Activated CD4-positive, alpha-beta T cell treated with anti-CD3 and anti-CD28 coated beads for 36 hours (primary cell): ENCODE data around the gene COL5A1. TPM values are rescaled to one million over a fixed set of nuclear protein-coding genes. Genes with fewer than 3 reads are reported as not detected.

Experiments used
- ATAC-seq: fragments of 200-7000 bp; cut with Tn5 transposase; one replicate; pipeline ENCODE4 v1.10.0; 2021; ENCODE audit warnings: mild to moderate bottlenecking, moderate library complexity
- CTCF ChIA-PET: fragments of 350-600 bp; sonication (Branson Sonifier 250); formaldehyde crosslinking; loops from one replicate; lab custom pipeline; 2021; ENCODE audit warnings: antibody characterized with exemption; lab: Charles Lee
- POLR2A ChIA-PET: fragments of 350-600 bp; sonication (Branson Sonifier 250); formaldehyde crosslinking; loops from one replicate; lab custom pipeline; 2021; ENCODE audit warnings: antibody characterized with exemption, inconsistent platforms; lab: Charles Lee
- DNase-seq: peaks from one replicate; pipeline ENCODE4 v3.0.0-alpha.2; 2020
- H3K27ac Mint-ChIP-seq: one replicate; pipeline ENCODE4 v1.8.0; 2021; ENCODE audit warnings: mixed read lengths
- H3K27me3 Mint-ChIP-seq: one replicate; pipeline ENCODE4 v1.8.0; 2021; ENCODE audit warnings: mixed read lengths
- H3K36me3 Mint-ChIP-seq: one replicate; pipeline ENCODE4 v1.8.0; 2021; ENCODE audit warnings: low read depth, mixed read lengths
- H3K4me1 Mint-ChIP-seq: one replicate; pipeline ENCODE4 v1.8.0; 2021; ENCODE audit warnings: mixed read lengths
- H3K4me3 Mint-ChIP-seq: one replicate; pipeline ENCODE4 v1.8.0; 2021; ENCODE audit warnings: mild to moderate bottlenecking, moderate library complexity, mixed read lengths
- H3K9me3 Mint-ChIP-seq: one replicate; pipeline ENCODE4 v1.8.0; 2021; ENCODE audit warnings: low read depth, mixed read lengths
- intact Hi-C, 2 experiments: fragments of 100-400 bp; cut with DNase I in 1 of 2; cut with micrococcal nuclease in 1 of 2; formaldehyde crosslinking; loops; one replicate each; pipeline versions ENCODE4 v1.14.2 to v1.15.1; 2022 to 2024; cut with DNase I, micrococcal nuclease
- total RNA-seq, 2 experiments: library from RNA; stranded (reverse); gene quantifications; one replicate each; pipeline ENCODE4 v1.2.3, GENCODE V29; 2021

The COL5A1 gene
- total RNA-seq, 2 experiments from 2014 or later, result 0.07 to 0.16 TPM

DNA sequence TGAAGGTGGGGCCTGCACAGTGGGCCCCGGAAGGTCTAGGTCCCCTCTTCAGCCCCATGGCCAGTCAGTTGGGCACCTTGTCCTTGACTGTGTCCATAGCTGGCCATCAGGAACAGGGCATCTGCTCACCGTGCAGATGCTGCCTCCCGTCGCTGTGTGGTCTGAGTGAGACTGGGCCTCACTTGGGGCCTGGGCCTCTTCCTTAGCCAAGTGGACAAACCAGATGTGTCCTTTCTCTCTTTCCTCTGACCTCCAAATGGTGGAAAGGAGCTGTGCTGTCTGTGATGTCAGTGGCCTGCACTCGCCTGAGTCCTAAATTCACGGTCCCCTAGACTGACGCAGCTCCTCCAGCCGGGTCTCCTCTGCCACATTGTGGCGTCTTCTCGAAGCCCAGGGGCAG lies 114.5 kb downstream of the COL5A1 start:
- POLR2A ChIA-PET, result no interaction called here
- Mint-ChIP-seq H3K27me3 (no peaks in the 10 kb centered on the region), H3K36me3 (no peaks in the 10 kb centered on the region), H3K4me3 (no peak overlapping the region), H3K27ac (no peak overlapping the region), H3K9me3 (peaks cover 7% of the 10 kb centered on the region), H3K4me1 (no peaks in the 10 kb centered on the region)
- DNase-seq (no peak), ATAC-seq (no peak)
- CTCF ChIA-PET, result no interaction called here
- intact Hi-C loops, result no loop called here

DNA sequence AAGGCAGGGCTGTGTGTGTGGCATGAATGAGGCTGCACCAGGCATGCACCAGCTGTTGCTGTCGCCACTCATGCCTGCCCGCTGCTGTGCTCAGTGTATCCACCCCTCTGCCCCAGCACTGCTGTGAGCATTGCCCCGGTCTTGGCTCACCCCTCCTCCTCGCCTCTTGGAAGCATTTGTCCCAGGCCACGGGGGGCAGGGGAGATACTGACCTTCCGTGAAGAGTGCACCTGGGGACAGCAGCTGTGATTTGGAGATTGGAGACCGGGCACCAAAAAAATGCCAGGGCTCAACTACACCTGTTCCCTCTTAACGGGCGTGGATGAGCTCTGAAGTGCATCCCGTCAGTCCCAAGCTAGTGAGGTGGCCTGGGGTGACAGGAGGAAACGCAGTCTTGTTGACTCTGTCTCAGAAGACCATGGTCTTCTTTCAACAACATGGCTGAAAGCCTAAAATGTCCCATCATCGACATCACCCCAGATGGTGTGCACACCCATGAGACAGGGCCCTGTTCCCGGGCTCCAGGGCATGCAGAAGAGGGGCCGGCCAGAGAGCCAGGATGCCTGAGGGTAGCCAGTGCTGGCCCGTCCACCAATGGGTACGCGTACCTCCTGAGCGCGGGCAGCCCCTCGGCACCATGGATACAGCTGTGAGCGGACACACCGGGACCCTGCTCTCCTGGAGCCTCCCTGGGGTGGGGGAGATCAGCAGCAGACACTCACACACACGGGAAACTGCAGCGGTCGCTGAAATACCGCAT lies 115.8 kb downstream of the COL5A1 start:
- CTCF ChIA-PET, result no interaction called here
- no peak overlapping the region for H3K4me3 Mint-ChIP-seq
- no peaks in the 10 kb centered on the region for H3K36me3 Mint-ChIP-seq
- POLR2A ChIA-PET, result no interaction called here
- no peak overlapping the region for H3K27ac Mint-ChIP-seq
- DNase-seq (no peak), ATAC-seq (no peak)
- peaks cover 7% of the 10 kb centered on the region for H3K9me3 Mint-ChIP-seq
- no peaks in the 10 kb centered on the region for H3K4me1 Mint-ChIP-seq
- intact Hi-C loops, result no loop called here
- H3K27me3 Mint-ChIP-seq, result no peaks in the 10 kb centered on the region

DNA sequence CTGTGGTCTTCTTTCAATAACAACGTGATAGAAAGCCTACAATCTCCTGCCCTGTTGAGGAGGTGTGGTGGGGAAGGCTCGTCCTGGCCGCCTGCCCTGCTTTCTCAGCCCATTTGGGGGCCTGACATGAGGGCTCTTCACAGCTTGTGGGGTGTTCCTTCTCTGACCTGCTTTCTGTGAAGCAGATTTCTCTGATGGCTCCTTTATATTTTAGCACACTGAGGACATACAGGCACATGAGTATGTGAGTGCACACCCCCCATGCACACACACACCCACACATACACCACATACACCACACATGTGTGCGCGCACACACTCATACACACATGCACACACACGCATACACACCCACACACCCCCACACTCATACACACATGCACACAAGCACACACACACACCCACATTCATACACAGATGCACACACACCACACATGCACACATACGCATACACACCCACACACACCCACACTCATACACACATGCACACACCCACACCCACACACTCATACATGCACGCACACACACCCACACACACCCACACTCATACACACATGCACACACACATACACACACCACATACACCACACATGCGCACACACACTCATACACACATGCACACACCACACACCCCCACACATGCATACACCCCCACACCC lies 117.5 kb downstream of the COL5A1 start:
- Mint-ChIP-seq H3K27ac (no peak overlapping the region), H3K36me3 (no peaks in the 10 kb centered on the region), H3K4me3 (no peak overlapping the region), H3K27me3 (no peaks in the 10 kb centered on the region), H3K9me3 (peaks cover 7% of the 10 kb centered on the region), H3K4me1 (no peaks in the 10 kb centered on the region)
- POLR2A ChIA-PET, result no interaction called here
- intact Hi-C loops, result no loop called here
- CTCF ChIA-PET, result no interaction called here
- no peak for DNase-seq
- no peak for ATAC-seq

DNA sequence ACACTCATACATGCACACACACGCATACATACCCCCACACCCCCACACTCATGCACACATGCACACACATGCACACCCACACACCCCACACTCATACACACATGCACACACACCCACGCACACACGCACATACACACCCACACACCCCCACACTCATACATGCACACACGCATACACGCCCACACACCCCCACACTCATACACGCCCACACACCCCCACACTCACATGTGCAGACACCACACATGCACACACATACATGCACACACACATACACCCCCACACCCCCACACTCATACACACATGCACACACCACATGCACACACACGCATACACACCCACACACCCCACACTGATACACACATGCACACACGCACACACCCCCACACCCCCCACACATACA lies 118.3 kb downstream of the COL5A1 start:
- H3K27ac Mint-ChIP-seq, result no peak overlapping the region
- no peaks in the 10 kb centered on the region for H3K36me3 Mint-ChIP-seq
- H3K4me1 Mint-ChIP-seq, result no peaks in the 10 kb centered on the region
- no peaks in the 10 kb centered on the region for H3K27me3 Mint-ChIP-seq
- POLR2A ChIA-PET, result no interaction called here
- H3K9me3 Mint-ChIP-seq, result peaks cover 7% of the 10 kb centered on the region
- DNase-seq, result no peak
- no peak overlapping the region for H3K4me3 Mint-ChIP-seq
- intact Hi-C loops, result no loop called here
- CTCF ChIA-PET, result no interaction called here
- no peak for ATAC-seq

DNA sequence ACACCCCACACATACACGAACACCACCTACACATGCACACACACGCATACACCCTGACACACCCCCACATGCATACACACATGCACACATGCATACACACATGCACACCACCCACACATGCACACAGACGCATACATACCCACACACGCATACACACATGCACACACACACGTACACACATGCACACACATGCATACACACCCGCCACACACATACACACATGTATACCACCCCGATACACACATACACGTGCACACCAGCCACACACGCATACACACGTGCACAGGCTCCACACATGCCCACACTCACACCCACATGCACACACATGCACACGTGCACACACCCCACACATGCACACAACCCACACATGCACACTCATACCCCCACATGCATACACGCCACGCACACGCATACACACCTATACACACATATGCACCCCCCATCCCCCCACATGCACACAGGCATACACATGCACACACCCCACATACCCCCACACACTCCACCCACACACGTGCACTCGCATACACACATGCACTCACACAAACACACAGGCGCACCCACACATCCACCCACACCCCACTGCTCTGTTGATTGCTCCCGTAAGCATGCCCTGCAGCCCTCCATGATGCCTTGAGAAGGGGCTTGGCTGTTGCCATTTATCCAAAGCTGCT lies 119.3 kb downstream of the COL5A1 start:
- intact Hi-C loops, result no loop called here
- Mint-ChIP-seq H3K27me3 (no peaks in the 10 kb centered on the region), H3K36me3 (no peaks in the 10 kb centered on the region), H3K27ac (no peak overlapping the region), H3K4me3 (no peak overlapping the region), H3K4me1 (no peaks in the 10 kb centered on the region), H3K9me3 (peaks cover 7% of the 10 kb centered on the region)
- POLR2A ChIA-PET, result no interaction called here
- CTCF ChIA-PET, result interaction anchor here (0.7 kb wide), 1 partner anchor 433 kb away, joined by 5 read pairs; no protein-coding TSS in a partner anchor
- DNase-seq (no peak), ATAC-seq (no peak)

DNA sequence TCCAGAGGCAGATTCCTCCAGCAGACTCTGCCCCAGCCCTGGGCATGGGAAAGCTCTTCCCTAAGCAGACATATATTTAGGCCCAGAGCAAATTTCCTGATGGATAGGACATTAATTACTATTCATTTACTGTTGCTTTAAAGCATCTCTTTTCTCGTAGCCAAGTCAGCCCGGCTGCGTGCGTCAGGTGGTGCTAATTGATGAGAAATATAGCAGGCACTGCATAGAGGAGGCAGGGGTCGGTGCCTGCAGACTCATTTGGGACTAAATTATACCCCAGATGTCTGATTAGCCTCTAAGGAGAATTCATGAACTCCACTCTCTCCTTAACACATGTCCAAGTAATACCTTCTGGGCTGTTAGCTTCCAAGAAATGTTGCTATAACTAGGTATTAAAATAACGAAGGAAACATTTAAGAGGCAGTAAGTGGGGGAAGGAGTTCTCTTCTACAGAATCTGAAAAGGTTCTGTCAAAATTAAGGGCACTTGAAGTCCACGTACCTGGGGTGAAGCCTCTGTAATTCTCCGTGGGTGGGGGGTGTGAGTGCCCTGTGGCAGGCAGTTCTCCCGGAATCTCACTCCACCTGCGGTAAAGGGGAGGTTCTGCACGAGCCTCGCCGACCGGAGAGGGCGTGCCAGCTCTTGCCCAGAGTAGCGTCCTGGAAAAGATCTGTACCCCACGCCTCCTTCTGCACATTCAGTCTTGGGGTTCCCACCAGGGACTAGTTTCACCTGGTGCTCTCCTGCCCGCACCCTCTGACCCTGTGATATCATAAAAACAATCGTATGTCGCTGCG lies 123.1 kb downstream of the COL5A1 start:
- Mint-ChIP-seq H3K27ac (no peak overlapping the region), H3K27me3 (peaks cover 2% of the 10 kb centered on the region), H3K36me3 (no peaks in the 10 kb centered on the region), H3K9me3 (peaks cover 7% of the 10 kb centered on the region), H3K4me1 (no peaks in the 10 kb centered on the region), H3K4me3 (no peak overlapping the region)
- no peak for ATAC-seq
- CTCF ChIA-PET, result no interaction called here
- POLR2A ChIA-PET, result no interaction called here
- intact Hi-C loops, result loop anchor here in 1 of 2 experiments (1.0 kb wide), 1 partner anchor 33 kb away; no protein-coding TSS in a partner anchor
- no peak for DNase-seq

DNA sequence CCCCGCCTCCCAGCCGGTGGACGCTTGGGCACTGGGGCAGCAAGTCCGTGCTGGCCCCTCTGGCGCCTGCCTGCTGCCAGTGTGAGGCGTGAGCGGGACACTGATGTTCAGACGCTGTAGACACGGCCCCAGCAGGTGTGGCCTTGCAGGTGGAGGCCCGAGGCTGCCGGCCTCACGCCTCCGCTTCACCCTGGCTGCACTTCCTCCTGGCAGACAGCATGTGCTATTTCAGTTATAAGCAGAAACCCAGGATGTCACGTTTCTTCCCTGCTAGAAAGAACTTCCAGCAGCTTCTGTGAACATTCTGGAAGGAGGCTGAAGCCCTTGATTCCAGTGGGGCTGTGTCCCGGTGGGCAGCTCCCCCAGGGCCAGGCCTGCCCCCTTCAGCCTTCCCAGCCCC lies 124.2 kb downstream of the COL5A1 start:
- Mint-ChIP-seq H3K4me3 (no peak overlapping the region), H3K36me3 (no peaks in the 10 kb centered on the region), H3K4me1 (no peaks in the 10 kb centered on the region), H3K27ac (no peak overlapping the region), H3K27me3 (peaks cover 2% of the 10 kb centered on the region), H3K9me3 (peaks cover 2% of the 10 kb centered on the region)
- DNase-seq (no peak), ATAC-seq (no peak)
- POLR2A ChIA-PET, result no interaction called here
- CTCF ChIA-PET, result interaction anchor here (1.2 kb wide), 1 partner anchor 14 kb away, joined by 3 read pairs; no protein-coding TSS in a partner anchor
- intact Hi-C loops, result no loop called here

DNA sequence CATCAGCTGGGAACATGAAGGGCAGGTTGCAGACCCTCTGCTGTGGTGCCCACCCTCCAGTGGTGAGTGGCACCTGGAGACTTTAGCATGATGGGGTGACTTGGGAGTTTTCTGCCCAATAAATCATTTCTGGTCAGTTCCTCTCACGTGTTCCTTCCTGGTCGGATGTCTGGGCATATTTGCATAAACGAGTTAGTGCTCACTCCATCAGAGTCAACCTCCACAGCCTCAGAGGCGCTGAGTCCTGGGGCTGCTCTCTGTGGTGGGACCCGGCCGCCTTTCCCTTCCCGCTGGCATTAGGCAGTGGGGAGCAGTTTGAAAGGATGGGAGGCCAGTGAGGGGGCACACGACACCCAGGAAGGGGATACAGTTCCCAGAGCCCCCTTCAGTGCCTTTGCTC lies 125.0 kb downstream of the COL5A1 start:
- Mint-ChIP-seq H3K27me3 (peaks cover 5% of the 10 kb centered on the region), H3K4me1 (peaks cover 2% of the 10 kb centered on the region), H3K36me3 (no peaks in the 10 kb centered on the region), H3K9me3 (no peaks in the 10 kb centered on the region), H3K27ac (no peak overlapping the region), H3K4me3 (no peak overlapping the region)
- ChIA-PET POLR2A (no interaction called here), CTCF (interaction anchor here (1.2 kb wide), 1 partner anchor 13 kb away, joined by 3 read pairs; no protein-coding TSS in a partner anchor)
- DNase-seq (no peak), ATAC-seq (no peak)
- intact Hi-C loops, result no loop called here

DNA sequence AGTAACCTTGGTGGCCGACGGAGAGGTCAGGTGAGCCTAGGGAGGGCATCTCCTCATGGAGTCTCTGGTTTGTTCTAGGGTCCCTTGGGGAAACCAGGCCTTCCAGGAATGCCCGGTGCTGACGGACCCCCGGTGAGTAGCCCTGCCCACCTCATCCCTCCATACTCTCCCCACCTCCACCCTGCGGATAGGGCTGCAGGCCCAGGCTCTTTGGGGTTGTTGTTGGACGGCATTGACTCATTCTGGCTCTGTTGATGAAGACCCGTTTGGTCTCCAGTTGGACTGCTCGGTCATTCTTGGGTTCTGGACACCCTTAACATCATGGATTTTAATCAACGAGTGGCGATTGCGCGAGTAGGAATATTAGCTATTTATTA lies 126.7 kb downstream of the COL5A1 start:
- Mint-ChIP-seq H3K27me3 (peaks cover 7% of the 10 kb centered on the region), H3K4me1 (peaks cover 2% of the 10 kb centered on the region), H3K9me3 (no peaks in the 10 kb centered on the region), H3K27ac (no peak overlapping the region), H3K4me3 (no peak overlapping the region), H3K36me3 (no peaks in the 10 kb centered on the region)
- ATAC-seq, result no peak
- POLR2A ChIA-PET, result no interaction called here
- no peak for DNase-seq
- intact Hi-C loops, result no loop called here
- CTCF ChIA-PET, result no interaction called here

DNA sequence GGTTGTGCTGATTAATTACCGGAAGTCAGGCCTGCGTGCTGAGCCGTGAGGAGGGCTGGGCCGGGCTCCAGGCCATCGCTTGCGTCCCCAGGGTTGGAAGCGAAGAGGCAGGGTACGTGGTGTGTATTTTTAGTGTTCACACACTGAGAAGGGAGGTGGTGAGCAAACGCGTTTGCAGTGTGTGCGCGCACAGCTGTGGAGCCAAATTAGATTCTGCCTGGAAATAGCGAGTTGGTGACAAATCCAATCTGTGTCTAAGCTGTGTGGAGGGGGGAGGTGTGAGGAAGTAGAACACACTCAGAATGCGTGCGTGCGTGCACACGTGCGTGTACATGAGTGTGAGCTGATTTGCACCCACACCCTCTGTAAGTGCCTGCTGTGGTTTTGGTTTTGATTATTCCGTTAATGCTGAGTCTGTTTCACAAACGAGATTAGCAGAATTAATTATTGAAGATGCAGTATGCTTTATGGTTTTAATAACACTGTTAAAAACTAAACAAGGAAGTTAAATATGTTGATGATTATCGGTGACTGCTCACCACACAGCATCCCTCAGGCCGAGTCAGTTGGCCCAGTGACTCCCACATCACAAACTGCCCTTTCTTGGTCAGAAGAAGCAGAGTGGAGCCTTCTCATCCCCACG lies 127.2 kb downstream of the COL5A1 start:
- Mint-ChIP-seq H3K36me3 (no peaks in the 10 kb centered on the region), H3K9me3 (no peaks in the 10 kb centered on the region), H3K27me3 (peaks cover 7% of the 10 kb centered on the region), H3K4me1 (peaks cover 2% of the 10 kb centered on the region), H3K27ac (no peak overlapping the region), H3K4me3 (no peak overlapping the region)
- CTCF ChIA-PET, result no interaction called here
- POLR2A ChIA-PET, result no interaction called here
- ATAC-seq, result no peak
- intact Hi-C loops, result no loop called here
- no peak for DNase-seq
